Adrenal gland (tissue), 5 donors: ENCODE measurements around the gene RCE1.

Experiments used
- POLR2A ChIP-seq, 2 donors: fragments of 450-650 bp; IDR thresholded peaks; one replicate each; pipeline ENCODE4 v1.6.1; 2017; ENCODE audit warnings: antibody characterized with exemption in 2 of 2, mild to moderate bottlenecking in 2 of 2, moderate library complexity in 1 of 2
- TF ChIP-seq, protein P1 (sequence below), 6 experiments: fragments of 450-650 bp in 4 of 6; fragments of 200-600 bp in 2 of 6; sonication (generic) in 1 of 6; IDR thresholded peaks; 1 replicate in 5 of 6; 2 replicates in 1 of 6; pipeline versions ENCODE4 v1.5.1 to v1.8.0; 2016 to 2021; ENCODE audit warnings: antibody characterized with exemption in 6 of 6, mild to moderate bottlenecking in 2 of 6, moderate library complexity in 1 of 6
- donor health status: DM: no; HTN: no; CAD: no.

GRCh38 chr11:66850588-66851238 lies 7.5 kb downstream of the RCE1 start:
- TF ChIP-seq POLR2A (IDR thresholded peaks at IDR 0.05), result no peak
- TF ChIP-seq, protein P1, sequence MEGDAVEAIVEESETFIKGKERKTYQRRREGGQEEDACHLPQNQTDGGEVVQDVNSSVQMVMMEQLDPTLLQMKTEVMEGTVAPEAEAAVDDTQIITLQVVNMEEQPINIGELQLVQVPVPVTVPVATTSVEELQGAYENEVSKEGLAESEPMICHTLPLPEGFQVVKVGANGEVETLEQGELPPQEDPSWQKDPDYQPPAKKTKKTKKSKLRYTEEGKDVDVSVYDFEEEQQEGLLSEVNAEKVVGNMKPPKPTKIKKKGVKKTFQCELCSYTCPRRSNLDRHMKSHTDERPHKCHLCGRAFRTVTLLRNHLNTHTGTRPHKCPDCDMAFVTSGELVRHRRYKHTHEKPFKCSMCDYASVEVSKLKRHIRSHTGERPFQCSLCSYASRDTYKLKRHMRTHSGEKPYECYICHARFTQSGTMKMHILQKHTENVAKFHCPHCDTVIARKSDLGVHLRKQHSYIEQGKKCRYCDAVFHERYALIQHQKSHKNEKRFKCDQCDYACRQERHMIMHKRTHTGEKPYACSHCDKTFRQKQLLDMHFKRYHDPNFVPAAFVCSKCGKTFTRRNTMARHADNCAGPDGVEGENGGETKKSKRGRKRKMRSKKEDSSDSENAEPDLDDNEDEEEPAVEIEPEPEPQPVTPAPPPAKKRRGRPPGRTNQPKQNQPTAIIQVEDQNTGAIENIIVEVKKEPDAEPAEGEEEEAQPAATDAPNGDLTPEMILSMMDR (IDR thresholded peaks at IDR 0.05), result no peak
